Heart right ventricle (tissue), 16 donors: ENCODE measurements around the gene CSNK2A1. TPM values are rescaled to one million over a fixed set of nuclear protein-coding genes. Genes with fewer than 3 reads are reported as not detected.
"Not testable (repeated sequence)": the region's sequence is repeated elsewhere in the genome, so short reads cannot be mapped to it uniquely, and the experiment has no call there.

ENCODE experiments used
- ATAC-seq, 8 donors: fragments of 200-7000 bp; cut with Tn5 transposase; one replicate each; pipeline ENCODE4 v1.9.1; 2020; ENCODE audit warnings: mild to moderate bottlenecking in 8 of 8, moderate library complexity in 8 of 8, moderate number of reproducible peaks in 1 of 8
- DNase-seq, 2 donors: peaks; one replicate each; pipeline ENCODE4 v3.0.0-alpha.2; 2020
- H3K27ac ChIP-seq, 10 donors: fragments of 200-600 bp; sonication (generic) in 2 of 10; one replicate each; pipeline versions ENCODE4 v1.5.0 to v1.8.0; 2020 to 2022; ENCODE audit warnings: mild to moderate bottlenecking in 3 of 10
- H3K27me3 ChIP-seq, 7 donors: fragments of 200-600 bp; one replicate each; pipeline ENCODE4 v1.8.0; 2021 to 2022; ENCODE audit warnings: mild to moderate bottlenecking in 2 of 7
- H3K36me3 ChIP-seq, 9 donors: fragments of 200-600 bp; sonication (generic) in 1 of 9; one replicate each; pipeline versions ENCODE4 v1.5.0 to v1.8.0; 2020 to 2022; ENCODE audit warnings: mild to moderate bottlenecking in 2 of 9
- H3K4me1 ChIP-seq, 9 donors: fragments of 200-600 bp; sonication (generic) in 1 of 9; one replicate each; pipeline versions ENCODE4 v1.5.0 to v1.8.0; 2020 to 2022; ENCODE audit warnings: mild to moderate bottlenecking in 4 of 9
- H3K4me3 ChIP-seq, 10 donors: fragments of 200-600 bp; sonication (generic) in 2 of 10; one replicate each; pipeline versions ENCODE4 v1.5.0 to v1.8.0; 2020 to 2022; ENCODE audit warnings: mild to moderate bottlenecking in 7 of 10, moderate library complexity in 2 of 10
- H3K9me3 ChIP-seq, 11 donors: fragments of 200-600 bp in 10 of 11; sonication (generic) in 2 of 11; one replicate each; pipeline versions ENCODE4 v1.5.0 to v1.8.0; 2013 to 2022; ENCODE audit warnings: mild to moderate bottlenecking in 2 of 11, control low read depth in 1 of 11, moderate library complexity in 1 of 11
- CTCF ChIP-seq, 9 donors: fragments of 200-600 bp; sonication (generic) in 2 of 9; IDR thresholded peaks; one replicate each; pipeline versions ENCODE4 v1.5.0 to v1.8.0; 2021 to 2022; ENCODE audit warnings: antibody characterized with exemption in 9 of 9, mild to moderate bottlenecking in 5 of 9, moderate library complexity in 1 of 9
- WGBS, 2 donors: extraction: QIAGEN DNeasy Blood & Tissue Kit; methylation state at CpG; one replicate each; pipeline ENCODE4 v1.1.7; 2013; ENCODE audit warnings: inconsistent platforms in 1 of 2; 5-methylcytosine and 5-hydroxymethylcytosine counted together
- intact Hi-C, 10 donors: fragments of 100-400 bp; cut with DNase I; formaldehyde crosslinking; loops; one replicate each; pipeline versions ENCODE4 v1.11.1 to v1.14.2; 2022
- polyA plus RNA-seq, 2 donors: library from polyadenylated mRNA; stranded (reverse); fragments of 200-250 nt; gene quantifications; one replicate each; pipeline ENCODE4 v1.2.3, GENCODE V29; 2013
- total RNA-seq, 10 donors: library from RNA; stranded (reverse); fragmentation: NEBNext Ultra II Directional in 3 of 10; extraction: Animal tissue kit (Norgen Biotek cat#: 25700) in 3 of 10; gene quantifications; one replicate each; pipeline versions ENCODE4 v1.2.1 to v1.2.4, GENCODE V29; 2021 to 2023
- donor health status: Arrhythmogenic right ventricular cardiomyopathy.
- donor health status: ischemic (EF 13 %, LVEDD 7.1; RV severe dilation, severe dysfunction).
- donor health status: healthy with polysubstance abuse.
- donor health status: DM: no; HTN: yes; CAD: no.
- donor health status: DM: no; HTN: no; CAD: no.
- donor health status: ischemic (EF 25% LVEDD 6.9; RV normal size, moderate dysfunction).
- donor health status: ischemic (EF 25% LVEDD 5.7; RV mildly dilated, moderate dysfunction).
- donor health status: healthy.
- donor health status: DM: yes; HTN: yes; CAD: no.
- donor health status: Ischemic cardiomyopathy.
- donor health status: ischemic (EF 35%, LVEDD 5.7; RV mildly dilated, moderate dysfunction).
- donor health status: nonischemic (EF 11% LVEDD 7.7; RV severe dilation, severe dysfunction).
- donor health status: DM: yes; HTN: yes; CAD: no.
- donor health status: PGD.
- donor health status: ischemic (EF 29% LVEDD 5.4; RV normal size, mild dysfunction).
- donor health status: nonischemic (EF 23%, LVEDD 6.1; RV moderate dilation, normal function).

CSNK2A1 gene
- total and polyA plus RNA-seq, 12 donors: 21.4 to 137 (median 125) TPM

GRCh38 chr20:460180-460579, 83.4 kb downstream of the CSNK2A1 start:
- Histone ChIP-seq H3K9me3 (no peaks in the 10 kb centered on the region), H3K27me3 (no peaks in the 10 kb centered on the region), H3K36me3 (peaks cover 0 to 10% (median 0%) of the 10 kb centered on the region in 9 donors), H3K4me1 (peaks cover 2 to 56% (median 43%) of the 10 kb centered on the region in 9 donors), H3K27ac (peak overlapping the region in 3 of 10 donors; percentile 18 to 55 (median 51)), H3K4me3 (peak overlapping the region in 4 of 10 donors; percentile 2 to 94 (median 88))
- TF ChIP-seq CTCF (IDR thresholded peaks at IDR 0.05): no peak
- DNase-seq (no peak), ATAC-seq (no peak)
- intact Hi-C loops: loop anchor here in 2 of 10 donors (2.0 to 10.0 kb wide), 4 partner anchors 15 to 108 kb away; partner anchors contain the start of gene RBCK1 (in 2 of the 2)
- WGBS, 2 donors: 15 to 16% methylated on average over 3 of the region's 3 CpGs

- H3K4me3 ChIP-seq: no peak overlapping the region
- H3K27ac ChIP-seq: peak overlapping the region in 6 of 10 donors; percentile 15 to 55 (median 22)
- no peak for ATAC-seq
- no peaks in the 10 kb centered on the region for H3K27me3 ChIP-seq
- intact Hi-C loops: no loop called here
- peaks cover 2 to 56% (median 43%) of the 10 kb centered on the region in 9 donors for H3K4me1 ChIP-seq
- no peak for TF ChIP-seq CTCF (IDR thresholded peaks at IDR 0.05)
- H3K36me3 ChIP-seq: peaks cover 0 to 10% (median 0%) of the 10 kb centered on the region in 9 donors
- DNase-seq: no peak
- H3K9me3 ChIP-seq: no peaks in the 10 kb centered on the region
- 25 to 32% methylated on average over 6 of the region's 6 CpGs for WGBS, 2 donors
These were observed 84.8 kb downstream of the CSNK2A1 start for GRCh38 chr20:458776-459175.

GRCh38 chr20:454951-455350, 88.6 kb downstream of the CSNK2A1 start:
- Histone ChIP-seq H3K4me3 (no peak overlapping the region), H3K27me3 (no peaks in the 10 kb centered on the region), H3K9me3 (no peaks in the 10 kb centered on the region), H3K27ac (no peak overlapping the region), H3K36me3 (peaks cover 0 to 26% (median 0%) of the 10 kb centered on the region in 9 donors), H3K4me1 (peaks cover 0 to 34% (median 23%) of the 10 kb centered on the region in 9 donors)
- ATAC-seq (no peak), DNase-seq (no peak)
- 67 to 72% methylated on average over 3 of the region's 3 CpGs for WGBS, 2 donors
- intact Hi-C loops: no loop called here
- no peak for TF ChIP-seq CTCF (IDR thresholded peaks at IDR 0.05)

- H3K9me3 ChIP-seq, H3K4me1 ChIP-seq, H3K27ac ChIP-seq, intact Hi-C loops, DNase-seq, H3K4me3 ChIP-seq, H3K27me3 ChIP-seq, ATAC-seq: not testable (repeated sequence)
- peaks cover 0 to 25% (median 0%) of the 10 kb centered on the region in 9 donors for H3K36me3 ChIP-seq
- 87 to 88% methylated on average over 11 of the region's 11 CpGs for WGBS, 2 donors
These were observed 91.6 kb downstream of the CSNK2A1 start for GRCh38 chr20:452021-452420.
